ENCODE data around the gene COX11.

COX11 gene

DNA sequence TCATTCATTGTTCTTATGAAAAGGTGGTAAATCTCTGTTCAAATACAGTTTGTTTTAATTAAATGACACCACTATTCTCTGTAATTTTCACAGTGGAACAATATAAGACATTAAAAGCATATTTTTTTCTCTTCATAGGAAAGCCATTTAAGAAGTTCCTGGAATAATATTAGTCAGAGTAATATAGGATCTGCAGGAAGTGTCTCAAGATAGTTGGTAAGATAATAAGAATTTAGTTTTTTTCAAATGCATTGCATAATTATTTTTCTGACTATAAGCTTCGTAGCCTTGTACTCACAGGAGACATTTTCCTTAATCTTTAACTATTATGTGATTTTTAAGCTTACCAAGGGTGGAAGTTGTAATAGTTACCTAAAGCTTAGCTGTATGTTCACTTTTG lies 17.0 kb upstream of the COX11 start:
- peaks cover 6% of the 10 kb centered on the region for H3K79me2 ChIP-seq
- H3K27ac ChIP-seq: no peak overlapping the region
- no peak overlapping the region for H3K4me3 ChIP-seq (ENCODE audit: low read depth, low read length)
- no peaks in the 10 kb centered on the region for H3K4me1 ChIP-seq
- no peaks in the 10 kb centered on the region for H3K36me3 ChIP-seq (ENCODE audit: control insufficient read depth, insufficient read depth, low read length)
- H3K27me3 ChIP-seq (ENCODE audit: control insufficient read depth, insufficient read depth, low read length): no peaks in the 10 kb centered on the region
- no peaks in the 10 kb centered on the region for H3K9me3 ChIP-seq (ENCODE audit: control insufficient read depth, low read length)
- H3K9ac ChIP-seq: no peak overlapping the region
- H3K4me2 ChIP-seq (ENCODE audit: low read length): no peak overlapping the region
- TF ChIP-seq, protein P1, sequence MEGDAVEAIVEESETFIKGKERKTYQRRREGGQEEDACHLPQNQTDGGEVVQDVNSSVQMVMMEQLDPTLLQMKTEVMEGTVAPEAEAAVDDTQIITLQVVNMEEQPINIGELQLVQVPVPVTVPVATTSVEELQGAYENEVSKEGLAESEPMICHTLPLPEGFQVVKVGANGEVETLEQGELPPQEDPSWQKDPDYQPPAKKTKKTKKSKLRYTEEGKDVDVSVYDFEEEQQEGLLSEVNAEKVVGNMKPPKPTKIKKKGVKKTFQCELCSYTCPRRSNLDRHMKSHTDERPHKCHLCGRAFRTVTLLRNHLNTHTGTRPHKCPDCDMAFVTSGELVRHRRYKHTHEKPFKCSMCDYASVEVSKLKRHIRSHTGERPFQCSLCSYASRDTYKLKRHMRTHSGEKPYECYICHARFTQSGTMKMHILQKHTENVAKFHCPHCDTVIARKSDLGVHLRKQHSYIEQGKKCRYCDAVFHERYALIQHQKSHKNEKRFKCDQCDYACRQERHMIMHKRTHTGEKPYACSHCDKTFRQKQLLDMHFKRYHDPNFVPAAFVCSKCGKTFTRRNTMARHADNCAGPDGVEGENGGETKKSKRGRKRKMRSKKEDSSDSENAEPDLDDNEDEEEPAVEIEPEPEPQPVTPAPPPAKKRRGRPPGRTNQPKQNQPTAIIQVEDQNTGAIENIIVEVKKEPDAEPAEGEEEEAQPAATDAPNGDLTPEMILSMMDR (IDR thresholded peaks at IDR 0.05): no peak
- no peak overlapping the region for H2AFZ ChIP-seq

DNA sequence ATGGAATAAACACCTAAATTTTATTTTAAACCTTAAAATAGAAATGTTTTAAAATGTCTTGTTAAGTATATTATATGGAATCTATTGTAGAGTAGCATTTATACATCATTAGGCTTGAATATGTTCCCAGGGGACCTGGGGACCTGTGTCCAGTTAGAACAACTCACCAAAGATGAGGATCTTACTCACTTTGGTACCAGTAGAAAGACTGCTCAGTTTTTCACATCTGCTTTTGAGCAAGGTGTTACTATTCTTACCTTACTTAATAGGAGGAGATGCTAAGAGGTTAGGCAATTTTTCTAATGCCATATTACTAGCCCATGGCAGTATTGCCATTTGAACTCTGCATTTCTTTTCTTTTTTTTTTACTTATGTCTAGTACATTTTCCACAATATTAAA lies 14.8 kb upstream of the COX11 start:
- H3K4me2 ChIP-seq (ENCODE audit: low read length): no peak overlapping the region
- no peak overlapping the region for H3K9ac ChIP-seq
- H3K36me3 ChIP-seq (ENCODE audit: control insufficient read depth, insufficient read depth, low read length): no peaks in the 10 kb centered on the region
- H3K9me3 ChIP-seq (ENCODE audit: control insufficient read depth, low read length): no peaks in the 10 kb centered on the region
- no peaks in the 10 kb centered on the region for H3K27me3 ChIP-seq (ENCODE audit: control insufficient read depth, insufficient read depth, low read length)
- no peak overlapping the region for H3K4me3 ChIP-seq (ENCODE audit: low read depth, low read length)
- TF ChIP-seq, protein P1 (IDR thresholded peaks at IDR 0.05): no peak
- no peak overlapping the region for H2AFZ ChIP-seq
- no peaks in the 10 kb centered on the region for H3K4me1 ChIP-seq
- H3K79me2 ChIP-seq: peaks cover 8% of the 10 kb centered on the region
- H3K27ac ChIP-seq: no peak overlapping the region

GRCh38 chr17:54982399-54982798 lies 13.9 kb upstream of the COX11 start:
- H3K4me2 ChIP-seq (ENCODE audit: low read length): no peak overlapping the region
- H3K9ac ChIP-seq: no peak overlapping the region
- H2AFZ ChIP-seq: no peak overlapping the region
- H3K79me2 ChIP-seq: peaks cover 8% of the 10 kb centered on the region
- H3K9me3 ChIP-seq (ENCODE audit: control insufficient read depth, low read length): no peaks in the 10 kb centered on the region
- H3K4me3 ChIP-seq (ENCODE audit: low read depth, low read length): no peak overlapping the region
- no peaks in the 10 kb centered on the region for H3K4me1 ChIP-seq
- no peak overlapping the region for H3K27ac ChIP-seq
- no peaks in the 10 kb centered on the region for H3K36me3 ChIP-seq (ENCODE audit: control insufficient read depth, insufficient read depth, low read length)
- no peaks in the 10 kb centered on the region for H3K27me3 ChIP-seq (ENCODE audit: control insufficient read depth, insufficient read depth, low read length)
- TF ChIP-seq, protein P1 (IDR thresholded peaks at IDR 0.05): no peak

GRCh38 chr17:54980375-54980774 lies 11.9 kb upstream of the COX11 start:
- Histone ChIP-seq H3K4me3 (ENCODE audit: low read depth, low read length) (no peak overlapping the region), H3K4me1 (peaks cover 4% of the 10 kb centered on the region), H3K27ac (no peak overlapping the region), H3K4me2 (ENCODE audit: low read length) (no peak overlapping the region), H3K9me3 (ENCODE audit: control insufficient read depth, low read length) (no peaks in the 10 kb centered on the region), H2AFZ (no peak overlapping the region), H3K36me3 (ENCODE audit: control insufficient read depth, insufficient read depth, low read length) (no peaks in the 10 kb centered on the region), H3K9ac (no peak overlapping the region), H3K79me2 (peaks cover 11% of the 10 kb centered on the region), H3K27me3 (ENCODE audit: control insufficient read depth, insufficient read depth, low read length) (no peaks in the 10 kb centered on the region)
- TF ChIP-seq, protein P1 (IDR thresholded peaks at IDR 0.05): no peak

GRCh38 chr17:54979657-54980056 lies 11.2 kb upstream of the COX11 start:
- no peaks in the 10 kb centered on the region for H3K27me3 ChIP-seq (ENCODE audit: control insufficient read depth, insufficient read depth, low read length)
- no peak overlapping the region for H3K27ac ChIP-seq
- no peak overlapping the region for H3K9ac ChIP-seq
- TF ChIP-seq, protein P1 (IDR thresholded peaks at IDR 0.05): no peak
- no peaks in the 10 kb centered on the region for H3K36me3 ChIP-seq (ENCODE audit: control insufficient read depth, insufficient read depth, low read length)
- H3K79me2 ChIP-seq: peaks cover 11% of the 10 kb centered on the region
- H3K4me2 ChIP-seq (ENCODE audit: low read length): no peak overlapping the region
- no peak overlapping the region for H2AFZ ChIP-seq
- peaks cover 4% of the 10 kb centered on the region for H3K4me1 ChIP-seq
- no peaks in the 10 kb centered on the region for H3K9me3 ChIP-seq (ENCODE audit: control insufficient read depth, low read length)
- H3K4me3 ChIP-seq (ENCODE audit: low read depth, low read length): no peak overlapping the region

Data from parathyroid adenoma (tissue), 2 donors.